D721Med (cell line): ENCODE data around the gene TNIK.

Experiments
- DNase-seq: peaks from one replicate; pipeline ENCODE4 v3.0.0; 2011; ENCODE audit warnings: low spot score; ENCODE audit not compliant: insufficient read length
- FAIRE-seq: peaks from 2 replicates; lab custom pipeline; 2011; peaks lifted over from hg19 to GRCh38; lab: Jason Lieb, UNC
- CTCF ChIP-seq: IDR thresholded peaks from 2 replicates; pipeline ENCODE4 v1.5.1; 2012; ENCODE audit warnings: mild to moderate bottlenecking, control low read depth; ENCODE audit not compliant: insufficient read depth; ENCODE audit errors: missing control alignments

Gene TNIK

DNA sequence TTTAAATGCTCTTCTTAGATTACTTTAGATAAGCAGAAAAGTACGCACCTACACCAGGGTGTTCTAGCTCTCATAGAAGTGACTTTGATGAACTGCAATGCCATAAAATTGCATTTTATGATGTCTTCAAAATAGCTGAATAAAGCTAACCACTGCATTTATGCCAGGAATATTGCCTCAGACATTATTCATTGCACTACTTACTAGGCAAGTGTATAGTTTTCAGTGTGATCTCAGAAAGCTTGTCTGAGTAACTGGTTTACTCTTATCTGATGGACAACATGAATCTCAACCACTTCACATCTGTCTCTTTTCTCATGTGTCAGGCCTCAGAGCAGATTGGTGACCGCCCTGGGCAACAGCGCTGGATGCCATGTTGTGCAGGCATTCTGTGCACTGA, 314.4 kb downstream of the TNIK start:
- no peak for TF ChIP-seq CTCF
- DNase-seq (no peak), FAIRE-seq (no peak)

DNA sequence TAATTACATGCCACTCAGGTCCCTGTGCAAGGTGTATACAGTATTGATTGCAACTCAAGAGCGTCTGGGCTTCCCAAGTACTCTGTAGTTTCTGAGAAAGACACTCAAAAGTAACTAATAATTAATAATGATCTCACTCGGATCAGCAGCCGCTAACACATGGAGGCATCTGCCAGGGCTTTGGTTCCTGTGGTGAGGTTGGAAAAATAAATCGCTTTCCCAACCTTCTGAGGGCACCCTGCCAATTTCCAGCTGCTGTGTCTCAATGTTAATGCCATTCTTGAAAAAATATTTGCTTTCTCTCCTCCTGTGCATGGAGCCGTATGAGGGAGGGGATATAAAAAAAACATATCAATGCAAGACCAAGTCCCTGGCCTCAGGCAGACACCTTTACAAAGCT, 317.2 kb downstream of the TNIK start:
- FAIRE-seq (no peak), DNase-seq (no peak)
- no peak for TF ChIP-seq CTCF

DNA sequence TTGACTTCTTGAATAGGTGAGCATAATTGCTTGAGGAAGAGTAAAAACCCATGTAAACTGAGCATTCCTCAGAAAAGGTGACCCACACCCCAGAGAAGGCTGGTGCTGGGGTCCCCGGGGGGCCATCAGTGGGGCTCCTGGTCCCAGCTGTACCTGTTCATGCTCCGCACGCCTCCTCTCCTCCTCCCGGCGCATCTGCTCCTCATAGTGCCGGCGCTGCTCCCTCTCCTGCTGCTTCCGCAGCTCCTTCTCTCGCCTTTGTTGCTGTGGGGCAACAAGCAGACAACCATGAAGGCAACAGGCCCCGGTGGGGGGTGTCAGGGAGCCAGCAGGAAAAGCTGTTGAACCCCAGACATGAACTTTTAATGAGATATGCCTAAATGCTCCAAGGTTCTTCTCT, 320.0 kb downstream of the TNIK start:
- DNase-seq (no peak), FAIRE-seq (no peak)
- no peak for TF ChIP-seq CTCF

- FAIRE-seq, result no peak
- no peak for TF ChIP-seq CTCF
Observed at GRCh38 chr3:171138027-171138426, 322.2 kb downstream of the TNIK start.

GRCh38 chr3:171135549-171135948, 324.7 kb downstream of the TNIK start:
- no peak for TF ChIP-seq CTCF
- no peak for FAIRE-seq
- DNase-seq, result no peak

More at GRCh38 chr3:171138027-171138426, 322.2 kb downstream of the TNIK start:
- no peak for DNase-seq

DNA sequence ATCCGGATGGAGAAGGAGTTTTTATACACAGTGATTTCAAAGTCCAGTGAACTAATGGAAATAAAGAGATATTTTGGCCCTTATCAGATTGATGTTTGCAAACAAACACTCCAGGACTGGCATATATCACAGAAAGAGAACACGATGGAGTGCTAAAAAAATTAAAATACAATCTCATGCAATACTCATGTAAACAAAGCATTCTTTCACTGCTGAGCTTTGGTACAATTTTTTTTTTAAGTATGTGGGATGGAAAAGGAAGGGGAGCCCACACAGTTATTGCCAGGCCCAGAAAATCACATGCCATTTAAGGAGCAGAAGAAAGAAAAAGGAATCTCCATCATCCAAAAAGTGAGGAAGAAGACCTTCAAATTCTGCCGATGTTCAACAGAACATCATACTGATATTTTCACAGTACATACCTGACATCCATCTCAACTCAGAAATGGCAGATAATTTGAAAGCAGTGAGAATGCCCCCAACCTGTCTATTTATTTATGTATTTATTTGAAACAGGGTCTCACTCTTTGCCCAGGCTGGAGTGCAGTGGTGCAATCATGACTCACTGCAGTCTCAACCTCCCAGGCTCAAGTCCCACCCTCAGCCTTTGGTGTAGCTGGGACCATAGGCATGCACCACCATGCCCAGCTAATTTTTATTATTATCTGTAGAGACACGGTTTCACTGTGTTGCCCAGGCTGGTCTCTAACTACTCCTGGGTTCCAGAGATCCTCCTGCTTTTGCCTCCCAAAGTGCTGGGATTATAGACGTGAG, 326.2 kb downstream of the TNIK start:
- no peak for DNase-seq
- no peak for TF ChIP-seq CTCF
- no peak for FAIRE-seq

GRCh38 chr3:171133337-171133736, 326.9 kb downstream of the TNIK start:
- TF ChIP-seq CTCF, result no peak
- FAIRE-seq (no peak), DNase-seq (no peak)
